ENCODE results near the gene MUS81. TPM values are rescaled to one million over a fixed set of nuclear protein-coding genes. Genes with fewer than 3 reads are reported as not detected.

MUS81 gene
- total and polyA plus RNA-seq, 2 of the 13 experiments (the other 11 are each of a cell fraction or from before 2014, with no cell fraction given), result 25.6 to 30.2 TPM

- 100% methylated on average over 1 of the region's 4 CpGs for WGBS (ENCODE audit: low lambda C conversion rate)
- in situ Hi-C loops (cut with HindIII; ENCODE audit: extremely low pct_ligation_motif_present, low pct_unique_long_range_greater_than_20kb), result loop anchor here (10.0 kb wide), 1 partner anchor 299 kb away; the partner anchor contains the start of gene LTBP3
- peaks cover 63% of the 10 kb centered on the region for H3K4me1 ChIP-seq (ENCODE audit: insufficient read depth, low read length)
- peak; percentile 7 for ATAC-seq
- no peak overlapping the region for H2AFZ ChIP-seq (ENCODE audit: low read length)
- peak overlapping the region; percentile 20 for H3K27ac ChIP-seq (ENCODE audit: extremely low read length, insufficient read depth, low read length)
- peak; percentile 94 for FAIRE-seq
- H3K4me3 ChIP-seq (replicated peaks in 1 of 3; ENCODE audit: insufficient read depth in 1 of 3, low read depth in 2 of 3, low read length in 3 of 3), result no peak overlapping the region
- intact Hi-C loops (cut with micrococcal nuclease; ENCODE audit: unreplicated experiment), result no loop called here
- DNase-seq (ENCODE audit: low spot score), result peak; percentile 67
- ChIA-PET POLR2A (interaction anchor here (1.0 to 1.3 kb wide), 5 partner anchors 15 to 201 kb away, joined by 3 to 6 read pairs (median 3); partner anchors contain the start of gene FIBP), CTCF (ENCODE audit: low intra/inter-chr PET ratio, low total read pairs) (no interaction called here)
- H3K4me2 ChIP-seq (ENCODE audit: low read depth, low read length), result peak overlapping the region; percentile 10; the same call in 1 of the 2 replicates
- H3K36me3 ChIP-seq (replicated peaks in 1 of 2; ENCODE audit: control insufficient read depth in 1 of 2, insufficient read depth in 2 of 2, low read length in 2 of 2), result peaks cover 14 to 34% of the 10 kb centered on the region in 2 experiments
- peaks cover 22% of the 10 kb centered on the region for H3K79me2 ChIP-seq (ENCODE audit: insufficient read depth, low read length)
- BruUV-seq (replicated peaks), result no TSS peak
- H3K27me3 ChIP-seq (ENCODE audit: control insufficient read depth in 1 of 2, insufficient read depth in 2 of 2, low read length in 2 of 2), result no peaks in the 10 kb centered on the region; a peak in 1 of 5 replicates
- H3K9ac ChIP-seq (ENCODE audit: insufficient read depth, low read depth, low read length), result no peak overlapping the region
- H3K9me3 ChIP-seq (ENCODE audit: low read length), result 0 out of 2 replicates have a peak, but pooled peaks cover 4% of the 10 kb centered on the region
- peaks cover 50% of the 10 kb centered on the region for H4K20me1 ChIP-seq (ENCODE audit: insufficient read depth, low read length)
- no peak for TF ChIP-seq ZNF713 (CRISPR knock-in tag; IDR thresholded peaks at IDR 0.05)
- TF ChIP-seq, protein P1, sequence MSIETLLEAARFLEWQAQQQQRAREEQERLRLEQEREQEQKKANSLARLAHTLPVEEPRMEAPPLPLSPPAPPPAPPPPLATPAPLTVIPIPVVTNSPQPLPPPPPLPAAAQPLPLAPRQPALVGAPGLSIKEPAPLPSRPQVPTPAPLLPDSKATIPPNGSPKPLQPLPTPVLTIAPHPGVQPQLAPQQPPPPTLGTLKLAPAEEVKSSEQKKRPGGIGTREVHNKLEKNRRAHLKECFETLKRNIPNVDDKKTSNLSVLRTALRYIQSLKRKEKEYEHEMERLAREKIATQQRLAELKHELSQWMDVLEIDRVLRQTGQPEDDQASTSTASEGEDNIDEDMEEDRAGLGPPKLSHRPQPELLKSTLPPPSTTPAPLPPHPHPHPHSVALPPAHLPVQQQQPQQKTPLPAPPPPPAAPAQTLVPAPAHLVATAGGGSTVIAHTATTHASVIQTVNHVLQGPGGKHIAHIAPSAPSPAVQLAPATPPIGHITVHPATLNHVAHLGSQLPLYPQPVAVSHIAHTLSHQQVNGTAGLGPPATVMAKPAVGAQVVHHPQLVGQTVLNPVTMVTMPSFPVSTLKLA (IDR thresholded peaks at IDR 0.05), result no peak
- TF ChIP-seq, protein P2, sequence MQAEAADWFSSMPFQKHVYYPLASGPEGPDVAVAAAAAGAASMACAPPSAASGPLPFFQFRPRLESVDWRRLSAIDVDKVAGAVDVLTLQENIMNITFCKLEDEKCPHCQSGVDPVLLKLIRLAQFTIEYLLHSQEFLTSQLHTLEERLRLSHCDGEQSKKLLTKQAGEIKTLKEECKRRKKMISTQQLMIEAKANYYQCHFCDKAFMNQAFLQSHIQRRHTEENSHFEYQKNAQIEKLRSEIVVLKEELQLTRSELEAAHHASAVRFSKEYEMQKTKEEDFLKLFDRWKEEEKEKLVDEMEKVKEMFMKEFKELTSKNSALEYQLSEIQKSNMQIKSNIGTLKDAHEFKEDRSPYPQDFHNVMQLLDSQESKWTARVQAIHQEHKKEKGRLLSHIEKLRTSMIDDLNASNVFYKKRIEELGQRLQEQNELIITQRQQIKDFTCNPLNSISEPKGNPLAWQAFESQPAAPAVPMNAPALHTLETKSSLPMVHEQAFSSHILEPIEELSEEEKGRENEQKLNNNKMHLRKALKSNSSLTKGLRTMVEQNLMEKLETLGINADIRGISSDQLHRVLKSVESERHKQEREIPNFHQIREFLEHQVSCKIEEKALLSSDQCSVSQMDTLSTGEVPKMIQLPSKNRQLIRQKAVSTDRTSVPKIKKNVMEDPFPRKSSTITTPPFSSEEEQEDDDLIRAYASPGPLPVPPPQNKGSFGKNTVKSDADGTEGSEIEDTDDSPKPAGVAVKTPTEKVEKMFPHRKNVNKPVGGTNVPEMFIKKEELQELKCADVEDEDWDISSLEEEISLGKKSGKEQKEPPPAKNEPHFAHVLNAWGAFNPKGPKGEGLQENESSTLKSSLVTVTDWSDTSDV (CRISPR knock-in tag; IDR thresholded peaks at IDR 0.05), result no peak
- TF ChIP-seq, protein P3, sequence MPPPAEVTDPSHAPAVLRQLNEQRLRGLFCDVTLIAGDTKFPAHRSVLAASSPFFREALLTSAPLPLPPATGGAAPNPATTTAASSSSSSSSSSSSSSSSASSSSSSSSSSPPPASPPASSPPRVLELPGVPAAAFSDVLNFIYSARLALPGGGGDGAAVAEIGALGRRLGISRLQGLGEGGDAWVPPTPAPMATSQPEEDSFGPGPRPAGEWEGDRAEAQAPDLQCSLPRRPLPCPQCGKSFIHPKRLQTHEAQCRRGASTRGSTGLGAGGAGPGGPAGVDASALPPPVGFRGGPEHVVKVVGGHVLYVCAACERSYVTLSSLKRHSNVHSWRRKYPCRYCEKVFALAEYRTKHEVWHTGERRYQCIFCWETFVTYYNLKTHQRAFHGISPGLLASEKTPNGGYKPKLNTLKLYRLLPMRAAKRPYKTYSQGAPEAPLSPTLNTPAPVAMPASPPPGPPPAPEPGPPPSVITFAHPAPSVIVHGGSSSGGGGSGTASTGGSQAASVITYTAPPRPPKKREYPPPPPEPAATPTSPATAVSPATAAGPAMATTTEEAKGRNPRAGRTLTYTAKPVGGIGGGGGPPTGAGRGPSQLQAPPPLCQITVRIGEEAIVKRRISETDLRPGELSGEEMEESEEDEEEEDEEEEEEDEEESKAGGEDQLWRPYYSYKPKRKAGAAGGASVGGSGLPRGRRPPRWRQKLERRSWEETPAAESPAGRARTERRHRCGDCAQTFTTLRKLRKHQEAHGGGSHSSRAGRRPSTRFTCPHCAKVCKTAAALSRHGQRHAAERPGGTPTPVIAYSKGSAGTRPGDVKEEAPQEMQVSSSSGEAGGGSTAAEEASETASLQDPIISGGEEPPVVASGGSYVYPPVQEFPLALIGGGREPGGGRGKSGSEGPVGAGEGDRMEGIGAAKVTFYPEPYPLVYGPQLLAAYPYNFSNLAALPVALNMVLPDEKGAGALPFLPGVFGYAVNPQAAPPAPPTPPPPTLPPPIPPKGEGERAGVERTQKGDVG (CRISPR knock-in tag; IDR thresholded peaks at IDR 0.05; ENCODE audit: borderline replicate concordance), result no peak
- TF ChIP-seq RFX5 (IDR thresholded peaks at IDR 0.05; ENCODE audit: low read depth, low read length), result no peak
- TF ChIP-seq XRCC5 (optimal IDR thresholded peaks at IDR 0.05; ENCODE audit: low read length), result peak; percentile 53
- no peak for TF ChIP-seq ATF2 (CRISPR knock-in tag; IDR thresholded peaks at IDR 0.05)
- no peak for TF ChIP-seq EZH2 (conservative IDR thresholded peaks at IDR 0.05; ENCODE audit: low read depth, low read length)
- TF ChIP-seq, protein P4, sequence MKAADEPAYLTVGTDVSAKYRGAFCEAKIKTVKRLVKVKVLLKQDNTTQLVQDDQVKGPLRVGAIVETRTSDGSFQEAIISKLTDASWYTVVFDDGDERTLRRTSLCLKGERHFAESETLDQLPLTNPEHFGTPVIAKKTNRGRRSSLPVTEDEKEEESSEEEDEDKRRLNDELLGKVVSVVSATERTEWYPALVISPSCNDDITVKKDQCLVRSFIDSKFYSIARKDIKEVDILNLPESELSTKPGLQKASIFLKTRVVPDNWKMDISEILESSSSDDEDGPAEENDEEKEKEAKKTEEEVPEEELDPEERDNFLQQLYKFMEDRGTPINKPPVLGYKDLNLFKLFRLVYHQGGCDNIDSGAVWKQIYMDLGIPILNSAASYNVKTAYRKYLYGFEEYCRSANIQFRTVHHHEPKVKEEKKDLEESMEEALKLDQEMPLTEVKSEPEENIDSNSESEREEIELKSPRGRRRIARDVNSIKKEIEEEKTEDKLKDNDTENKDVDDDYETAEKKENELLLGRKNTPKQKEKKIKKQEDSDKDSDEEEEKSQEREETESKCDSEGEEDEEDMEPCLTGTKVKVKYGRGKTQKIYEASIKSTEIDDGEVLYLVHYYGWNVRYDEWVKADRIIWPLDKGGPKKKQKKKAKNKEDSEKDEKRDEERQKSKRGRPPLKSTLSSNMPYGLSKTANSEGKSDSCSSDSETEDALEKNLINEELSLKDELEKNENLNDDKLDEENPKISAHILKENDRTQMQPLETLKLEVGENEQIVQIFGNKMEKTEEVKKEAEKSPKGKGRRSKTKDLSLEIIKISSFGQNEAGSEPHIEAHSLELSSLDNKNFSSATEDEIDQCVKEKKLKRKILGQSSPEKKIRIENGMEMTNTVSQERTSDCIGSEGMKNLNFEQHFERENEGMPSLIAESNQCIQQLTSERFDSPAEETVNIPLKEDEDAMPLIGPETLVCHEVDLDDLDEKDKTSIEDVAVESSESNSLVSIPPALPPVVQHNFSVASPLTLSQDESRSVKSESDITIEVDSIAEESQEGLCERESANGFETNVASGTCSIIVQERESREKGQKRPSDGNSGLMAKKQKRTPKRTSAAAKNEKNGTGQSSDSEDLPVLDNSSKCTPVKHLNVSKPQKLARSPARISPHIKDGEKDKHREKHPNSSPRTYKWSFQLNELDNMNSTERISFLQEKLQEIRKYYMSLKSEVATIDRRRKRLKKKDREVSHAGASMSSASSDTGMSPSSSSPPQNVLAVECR (CRISPR knock-in tag; IDR thresholded peaks at IDR 0.05; ENCODE audit: borderline replicate concordance), result peak; percentile 59; the same call in 1 of the 2 replicates
- TF ChIP-seq ZNF746 (CRISPR knock-in tag; IDR thresholded peaks at IDR 0.05), result no peak
Observed at GRCh38 chr11:65854161-65854592, 6.1 kb upstream of the MUS81 start.

Measured in HepG2 (cell line).